Osteocyte (in vitro differentiated cells): ENCODE data around the gene RNU11. TPM values are rescaled to one million over a fixed set of nuclear protein-coding genes. Genes with fewer than 3 reads are reported as not detected.
"Not testable (repeated sequence)": the region's sequence is repeated elsewhere in the genome, so short reads cannot be mapped to it uniquely, and the experiment has no call there.

Source experiments
- DNase-seq: peaks from one replicate; pipeline ENCODE4 v3.0.0; 2021; ENCODE audit warnings: mixed read lengths; ENCODE audit not compliant: unreplicated experiment; ENCODE audit errors: extremely low spot score
- H3K27ac Mint-ChIP-seq: one replicate; pipeline ENCODE4 v1.8.0; 2021; ENCODE audit warnings: mild to moderate bottlenecking, mixed read lengths; ENCODE audit not compliant: unreplicated experiment
- H3K27me3 Mint-ChIP-seq: one replicate; pipeline ENCODE4 v1.8.0; 2021; ENCODE audit warnings: mixed read lengths; ENCODE audit not compliant: unreplicated experiment
- H3K36me3 Mint-ChIP-seq: one replicate; pipeline ENCODE4 v1.8.0; 2021; ENCODE audit warnings: mixed read lengths; ENCODE audit not compliant: unreplicated experiment
- H3K4me1 Mint-ChIP-seq: one replicate; pipeline ENCODE4 v1.8.0; 2021; ENCODE audit warnings: mixed read lengths; ENCODE audit not compliant: unreplicated experiment
- H3K4me3 Mint-ChIP-seq: one replicate; pipeline ENCODE4 v1.8.0; 2021; ENCODE audit warnings: mild to moderate bottlenecking, moderate library complexity, mixed read lengths; ENCODE audit not compliant: unreplicated experiment
- H3K9me3 Mint-ChIP-seq: one replicate; pipeline ENCODE4 v1.8.0; 2021; ENCODE audit warnings: mixed read lengths; ENCODE audit not compliant: unreplicated experiment
- total RNA-seq: library from RNA; stranded (reverse); gene quantifications from 2 replicates; pipeline ENCODE4 v1.2.1, GENCODE V29; 2021
- TF ChIP-seq, protein P1 (sequence below): fragments of 200-600 bp; sonication (generic); IDR thresholded peaks from 2 replicates; pipeline ENCODE4 v1.5.0; 2021; ENCODE audit warnings: antibody characterized with exemption, mild to moderate bottlenecking, moderate library complexity

Gene RNU11
- total RNA-seq, 1 donor from 2014 or later: not detected

DNA sequence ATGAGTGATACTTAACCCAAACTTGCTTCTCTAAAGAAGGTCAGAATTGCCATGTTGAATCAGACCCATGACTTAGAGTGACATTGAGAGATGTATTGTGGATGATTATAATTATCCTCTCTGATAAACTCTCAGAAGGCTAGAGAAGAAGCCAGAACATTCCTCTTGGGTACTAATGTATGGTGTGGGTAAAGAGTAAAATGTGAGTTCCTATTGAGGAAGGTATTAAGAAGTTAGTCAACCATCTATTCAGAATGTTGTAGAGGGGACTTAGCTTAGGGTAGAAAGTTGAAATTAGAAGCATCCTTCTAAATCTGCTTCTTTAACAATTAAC, 27.5 kb downstream of the RNU11 start:
- TF ChIP-seq, protein P1, sequence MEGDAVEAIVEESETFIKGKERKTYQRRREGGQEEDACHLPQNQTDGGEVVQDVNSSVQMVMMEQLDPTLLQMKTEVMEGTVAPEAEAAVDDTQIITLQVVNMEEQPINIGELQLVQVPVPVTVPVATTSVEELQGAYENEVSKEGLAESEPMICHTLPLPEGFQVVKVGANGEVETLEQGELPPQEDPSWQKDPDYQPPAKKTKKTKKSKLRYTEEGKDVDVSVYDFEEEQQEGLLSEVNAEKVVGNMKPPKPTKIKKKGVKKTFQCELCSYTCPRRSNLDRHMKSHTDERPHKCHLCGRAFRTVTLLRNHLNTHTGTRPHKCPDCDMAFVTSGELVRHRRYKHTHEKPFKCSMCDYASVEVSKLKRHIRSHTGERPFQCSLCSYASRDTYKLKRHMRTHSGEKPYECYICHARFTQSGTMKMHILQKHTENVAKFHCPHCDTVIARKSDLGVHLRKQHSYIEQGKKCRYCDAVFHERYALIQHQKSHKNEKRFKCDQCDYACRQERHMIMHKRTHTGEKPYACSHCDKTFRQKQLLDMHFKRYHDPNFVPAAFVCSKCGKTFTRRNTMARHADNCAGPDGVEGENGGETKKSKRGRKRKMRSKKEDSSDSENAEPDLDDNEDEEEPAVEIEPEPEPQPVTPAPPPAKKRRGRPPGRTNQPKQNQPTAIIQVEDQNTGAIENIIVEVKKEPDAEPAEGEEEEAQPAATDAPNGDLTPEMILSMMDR: no peak
- no peaks in the 10 kb centered on the region for H3K27me3 Mint-ChIP-seq
- no peaks in the 10 kb centered on the region for H3K9me3 Mint-ChIP-seq
- peaks cover 12% of the 10 kb centered on the region for H3K4me1 Mint-ChIP-seq
- H3K4me3 Mint-ChIP-seq: no peak overlapping the region
- no peak for DNase-seq
- no peaks in the 10 kb centered on the region for H3K36me3 Mint-ChIP-seq
- H3K27ac Mint-ChIP-seq: peak overlapping the region; percentile 34

DNA sequence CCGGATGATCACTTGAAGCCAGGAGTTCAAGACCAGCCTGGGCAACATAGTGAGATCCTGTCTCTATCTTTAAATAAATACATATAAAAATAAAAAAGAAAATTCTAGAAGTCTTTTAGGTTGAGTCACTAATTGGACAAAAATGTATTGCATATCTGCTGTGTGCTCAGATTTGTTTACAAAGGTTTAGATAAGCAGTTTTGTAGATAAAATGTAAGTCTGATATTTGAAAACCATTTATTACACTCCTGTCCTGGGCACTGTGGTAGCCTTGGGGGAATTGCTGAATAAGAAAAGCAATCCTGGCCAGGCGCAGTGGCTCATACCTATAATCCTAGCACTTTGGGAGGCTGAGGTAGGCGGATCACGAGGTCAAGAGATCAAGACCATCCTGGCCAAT, 31.8 kb downstream of the RNU11 start:
- peaks cover 8% of the 10 kb centered on the region for H3K4me1 Mint-ChIP-seq
- no peaks in the 10 kb centered on the region for H3K9me3 Mint-ChIP-seq
- no peak for DNase-seq
- no peak overlapping the region for H3K4me3 Mint-ChIP-seq
- H3K36me3 Mint-ChIP-seq: peaks cover 6% of the 10 kb centered on the region
- TF ChIP-seq, protein P1: no peak
- H3K27ac Mint-ChIP-seq: no peak overlapping the region
- no peaks in the 10 kb centered on the region for H3K27me3 Mint-ChIP-seq

DNA sequence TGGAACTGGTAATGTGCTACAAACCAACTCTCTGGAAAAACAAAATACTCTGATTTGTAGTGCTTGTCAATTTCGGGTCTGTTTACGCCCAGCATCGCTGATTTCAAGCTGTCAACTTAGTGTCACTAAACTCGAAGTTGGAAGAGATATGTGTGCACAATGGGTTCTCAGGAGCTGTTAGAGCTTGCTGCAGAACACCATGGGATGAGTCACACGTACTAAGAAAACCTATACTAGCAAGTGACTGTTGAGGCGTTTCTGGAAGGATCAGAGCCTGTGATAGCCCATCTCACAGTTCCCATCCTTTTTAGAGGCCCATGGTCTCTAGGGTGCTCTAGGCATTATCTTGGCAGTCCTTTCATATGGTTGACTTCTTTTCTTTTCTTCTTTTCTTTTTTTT, 34.4 kb downstream of the RNU11 start:
- no peak for DNase-seq
- no peak overlapping the region for H3K4me3 Mint-ChIP-seq

DNA sequence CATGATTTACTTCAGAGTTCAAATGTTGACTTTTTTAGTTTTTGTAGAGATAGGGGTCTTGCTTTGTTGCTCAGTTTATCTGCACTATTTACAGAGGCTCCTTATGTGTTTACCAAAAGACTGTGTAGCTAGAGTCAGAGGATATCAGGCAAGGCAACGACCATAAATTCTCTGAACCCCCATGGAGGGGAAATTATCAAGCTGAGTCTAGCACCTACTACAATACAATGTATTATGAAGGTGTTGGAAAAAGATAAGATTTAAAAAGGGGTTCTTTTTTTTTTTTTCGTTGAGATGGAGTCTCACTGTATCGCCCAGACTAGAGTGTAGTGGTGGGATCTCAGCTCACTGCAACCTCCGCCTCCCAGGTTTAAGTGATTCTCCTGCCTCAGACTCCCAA, 36.5 kb downstream of the RNU11 start:
- Mint-ChIP-seq H3K27ac (no peak overlapping the region), H3K9me3 (no peaks in the 10 kb centered on the region)

More for the DNA sequence above, 34.4 kb downstream of the RNU11 start:
- no peak overlapping the region for H3K27ac Mint-ChIP-seq
- no peaks in the 10 kb centered on the region for H3K4me1 Mint-ChIP-seq
- no peaks in the 10 kb centered on the region for H3K27me3 Mint-ChIP-seq
- TF ChIP-seq, protein P1: no peak
- H3K36me3 Mint-ChIP-seq: peaks cover 10% of the 10 kb centered on the region
- H3K9me3 Mint-ChIP-seq: no peaks in the 10 kb centered on the region

DNA sequence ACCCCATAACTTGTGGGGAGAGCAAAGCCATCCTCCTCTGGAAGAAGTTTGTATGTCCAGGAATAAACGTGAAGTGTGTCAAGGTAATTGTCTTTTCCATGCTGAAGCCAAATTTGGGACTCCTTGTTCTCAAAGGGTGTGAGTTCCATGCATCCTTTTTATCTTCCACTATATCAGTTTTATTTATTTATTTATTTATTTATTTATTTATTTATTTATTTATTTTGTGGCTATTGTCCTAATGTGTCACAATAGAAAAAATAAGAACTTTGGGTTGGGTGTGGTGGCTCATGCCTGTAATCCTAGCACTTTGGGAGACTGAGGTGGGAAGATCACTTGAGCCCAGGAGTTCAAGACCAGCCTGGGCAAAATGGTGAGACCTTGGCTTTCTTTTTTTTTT, 43.2 kb downstream of the RNU11 start:
- not testable (repeated sequence) for H3K27me3 Mint-ChIP-seq, H3K4me3 Mint-ChIP-seq, H3K4me1 Mint-ChIP-seq, H3K27ac Mint-ChIP-seq, DNase-seq, H3K9me3 Mint-ChIP-seq
- peaks cover 15% of the 10 kb centered on the region for H3K36me3 Mint-ChIP-seq

More for the DNA sequence above, 36.5 kb downstream of the RNU11 start:
- Mint-ChIP-seq H3K36me3 (peaks cover 10% of the 10 kb centered on the region), H3K4me3 (no peak overlapping the region), H3K4me1 (no peaks in the 10 kb centered on the region), H3K27me3 (no peaks in the 10 kb centered on the region)
- TF ChIP-seq, protein P1: no peak
- no peak for DNase-seq

Other genes with a start within 250 kb of the RNU11 start
- 22.9 and 25.0 TPM in 2 replicates for gene RCC1, start 142.6 kb upstream of the RNU11 start, total RNA-seq
- 21.2 and 23.3 TPM in 2 replicates for gene TRNAU1AP, start 95.5 kb upstream of the RNU11 start, total RNA-seq
- 0.56 and 1.6 TPM in 2 replicates for gene RAB42, start 56.3 kb upstream of the RNU11 start, total RNA-seq
- gene TAF12, start 5.5 kb upstream of the RNU11 start, total RNA-seq: 21.7 and 22.6 TPM in 2 replicates
- 17.1 and 17.9 TPM in 2 replicates for gene GMEB1, start 20.2 kb downstream of the RNU11 start, total RNA-seq
- gene YTHDF2, start 88.3 kb downstream of the RNU11 start, total RNA-seq: 82.6 and 83.7 TPM in 2 replicates
- 0.27 and 0.34 TPM in 2 replicates for gene OPRD1, start 163.6 kb downstream of the RNU11 start, total RNA-seq